Keratinocyte (primary cell): ENCODE measurements around the gene EXOC3L1. TPM values are rescaled to one million over a fixed set of nuclear protein-coding genes. Genes with fewer than 3 reads are reported as not detected.

ENCODE experiments used
- DNase-seq: peaks from one replicate; pipeline ENCODE4 v3.0.0-alpha.2; 2011; ENCODE audit warnings: low read depth, missing footprints, low spot score
- FAIRE-seq: peaks from 2 replicates; lab custom pipeline; 2011; peaks lifted over from hg19 to GRCh38; lab: Jason Lieb, UNC
- H2AFZ ChIP-seq: 2 replicates; pipeline ENCODE4 v1.6.0; 2012; ENCODE audit warnings: low read length, control low read depth, inconsistent platforms; ENCODE audit not compliant: control insufficient read depth
- H3K27ac ChIP-seq: 2 replicates; pipeline ENCODE4 v1.5.1; 2011; ENCODE audit warnings: low read length; ENCODE audit not compliant: control insufficient read depth, insufficient read depth
- H3K27me3 ChIP-seq: 3 replicates; pipeline ENCODE4 v1.6.0; 2011; ENCODE audit warnings: low read length; ENCODE audit not compliant: control insufficient read depth, insufficient read depth; ENCODE audit errors: extremely low read depth
- H3K36me3 ChIP-seq, 2 experiments: 2 replicates in 1 of 2; 3 replicates in 1 of 2; pipeline ENCODE4 v1.5.1; 2011; ENCODE audit warnings: low read length in 2 of 2, mild to moderate bottlenecking in 1 of 2; ENCODE audit not compliant: control insufficient read depth in 2 of 2, insufficient read depth in 2 of 2; ENCODE audit errors: extremely low read depth in 1 of 2
- H3K4me1 ChIP-seq: 3 replicates; pipeline ENCODE4 v1.5.1; 2011; ENCODE audit warnings: low read length; ENCODE audit not compliant: control insufficient read depth, insufficient read depth; ENCODE audit errors: extremely low read depth
- H3K4me2 ChIP-seq: 3 replicates; pipeline ENCODE4 v1.6.0; 2011; ENCODE audit warnings: low read depth, low read length; ENCODE audit not compliant: control insufficient read depth, insufficient read depth; ENCODE audit errors: extremely low read depth
- H3K4me3 ChIP-seq, 3 experiments: fragments of 200-600 bp in 1 of 3; sonication (generic) in 1 of 3; 2 replicates in 2 of 3; 3 replicates in 1 of 3; pipeline ENCODE4 v1.5.1; 2011 to 2016; ENCODE audit warnings: low read length in 3 of 3, mild to moderate bottlenecking in 3 of 3, control low read depth in 2 of 3, inconsistent platforms in 1 of 3, low read depth in 1 of 3, mixed read lengths in 1 of 3, mixed run types in 1 of 3, moderate library complexity in 1 of 3; ENCODE audit not compliant: control insufficient read depth in 2 of 3, insufficient read depth in 2 of 3; ENCODE audit errors: extremely low read depth in 1 of 3
- H3K79me2 ChIP-seq: 2 replicates; pipeline ENCODE4 v1.6.0; 2012; ENCODE audit warnings: low read length; ENCODE audit not compliant: control insufficient read depth, insufficient read depth
- H3K9ac ChIP-seq: 3 replicates; pipeline ENCODE4 v1.6.0; 2011; ENCODE audit warnings: low read length; ENCODE audit not compliant: control insufficient read depth, insufficient read depth; ENCODE audit errors: extremely low read depth
- H3K9me1 ChIP-seq: 3 replicates; pipeline ENCODE4 v1.6.0; 2011; ENCODE audit warnings: low read length; ENCODE audit not compliant: control insufficient read depth, insufficient read depth; ENCODE audit errors: extremely low read depth
- H3K9me3 ChIP-seq: 2 replicates; pipeline ENCODE4 v1.5.1; 2012; ENCODE audit warnings: low read depth, low read length; ENCODE audit not compliant: control insufficient read depth
- H4K20me1 ChIP-seq: 3 replicates; pipeline ENCODE4 v1.6.0; 2011; ENCODE audit warnings: low read length; ENCODE audit not compliant: control insufficient read depth, insufficient read depth; ENCODE audit errors: extremely low read depth
- CTCF ChIP-seq, 3 experiments: IDR thresholded peaks in 1 of 3; conservative IDR thresholded peaks in 1 of 3; optimal IDR thresholded peaks in 1 of 3; 2 replicates in 2 of 3; 3 replicates in 1 of 3; pipeline versions ENCODE3 to v1.5.1; 2011; ENCODE audit warnings: low read length in 3 of 3, mild to moderate bottlenecking in 3 of 3, moderate library complexity in 2 of 3, control low read depth in 1 of 3, inconsistent platforms in 1 of 3; ENCODE audit not compliant: insufficient read depth in 2 of 3; ENCODE audit errors: extremely low read depth in 1 of 3
- EZH2 ChIP-seq: IDR thresholded peaks from one replicate; pipeline ENCODE4 v1.6.1; 2012; ENCODE audit warnings: inconsistent platforms, mild to moderate bottlenecking, low read length, moderate library complexity
- dilution Hi-C: fragments of 300-500 bp; cut with MboI; formaldehyde crosslinking; loops from one replicate; pipeline ENCODE4 v1.7.0; 2020; ENCODE audit warnings: low sequenced_read_pairs; ENCODE audit not compliant: extremely low pct_ligation_motif_present
- polyA plus RNA-seq, 5 experiments: library from polyadenylated mRNA; depleted of rRNA in 3 of 5; stranded (reverse) in 3 of 5; stranded (forward) in 1 of 5; unstranded in 1 of 5; fragments of >200 nt; gene quantifications; 1 replicate in 1 of 5; 2 replicates in 3 of 5; 3 replicates in 1 of 5; pipeline versions ENCODE4 v1.2.1 to v1.2.3, GENCODE V29; 2011 to 2012; ENCODE audit warnings: missing spikeins in 2 of 5, low read depth in 1 of 5, low replicate concordance in 1 of 5

Gene EXOC3L1
- polyA plus RNA-seq, 1 donor (not counting 4 experiments of a cell fraction or from before 2014, with no cell fraction given), result not detected

GRCh38 chr16:67176662-67177061, 13.3 kb downstream of the EXOC3L1 start:
- Histone ChIP-seq H4K20me1 (no peaks in the 10 kb centered on the region), H3K9ac (no peak overlapping the region), H3K27ac (no peak overlapping the region), H2AFZ (no peak overlapping the region), H3K9me1 (no peaks in the 10 kb centered on the region), H3K27me3 (no peaks in the 10 kb centered on the region), H3K79me2 (no peaks in the 10 kb centered on the region), H3K9me3 (no peaks in the 10 kb centered on the region), H3K36me3 (peaks cover 0 to 3% of the 10 kb centered on the region in 2 experiments), H3K4me3 (no peak overlapping the region), H3K4me2 (no peak overlapping the region), H3K4me1 (peaks cover 46% of the 10 kb centered on the region)
- no peak for TF ChIP-seq CTCF (optimal IDR thresholded peaks at IDR 0.05 in 1 of 3, IDR thresholded peaks at IDR 0.05 in 1 of 3, conservative IDR thresholded peaks at IDR 0.05 in 1 of 3; ENCODE audit: extremely low read depth in 1 of 3, insufficient read depth in 2 of 3, low read length in 3 of 3)
- no peak for TF ChIP-seq EZH2
- FAIRE-seq (no peak), DNase-seq (no peak)
- dilution Hi-C loops, result no loop called here

DNA sequence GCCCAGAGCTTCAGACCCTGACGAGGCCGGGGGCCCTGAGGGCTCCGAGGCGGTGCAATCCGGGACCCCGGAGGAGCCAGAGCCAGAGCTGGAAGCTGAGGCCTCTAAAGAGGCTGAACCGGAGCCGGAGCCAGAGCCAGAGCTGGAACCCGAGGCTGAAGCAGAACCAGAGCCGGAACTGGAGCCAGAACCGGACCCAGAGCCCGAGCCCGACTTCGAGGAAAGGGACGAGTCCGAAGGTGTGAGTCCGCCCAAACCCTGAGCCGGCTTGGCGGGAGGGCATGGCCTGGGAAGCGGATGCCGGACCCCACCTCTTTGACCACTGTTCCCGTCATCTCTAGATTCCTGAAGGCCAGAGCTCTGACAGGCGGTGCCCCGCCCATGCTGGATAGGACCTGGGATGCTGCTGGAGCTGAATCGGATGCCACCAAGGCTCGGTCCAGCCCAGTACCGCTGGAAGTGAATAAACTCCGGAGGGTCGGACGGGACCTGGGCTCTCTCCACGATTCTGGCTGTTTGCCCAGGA, 15.2 kb downstream of the EXOC3L1 start:
- Histone ChIP-seq H3K79me2 (no peaks in the 10 kb centered on the region), H3K4me3 (peak overlapping the region; percentile 43 to 66 (median 55)), H4K20me1 (no peaks in the 10 kb centered on the region), H3K9me1 (no peaks in the 10 kb centered on the region), H3K9ac (peak overlapping the region; percentile 50), H3K36me3 (peaks cover 0 to 1% of the 10 kb centered on the region in 2 experiments), H3K9me3 (no peaks in the 10 kb centered on the region), H3K4me2 (peak overlapping the region; percentile 90), H3K27me3 (no peaks in the 10 kb centered on the region), H2AFZ (no peak overlapping the region), H3K4me1 (peaks cover 51% of the 10 kb centered on the region), H3K27ac (peak overlapping the region; percentile 31)
- TF ChIP-seq EZH2 (no peak), CTCF (optimal IDR thresholded peaks at IDR 0.05 in 1 of 3, IDR thresholded peaks at IDR 0.05 in 1 of 3, conservative IDR thresholded peaks at IDR 0.05 in 1 of 3; ENCODE audit: extremely low read depth in 1 of 3, insufficient read depth in 2 of 3, low read length in 3 of 3) (no peak)
- DNase-seq, result no peak
- FAIRE-seq, result no peak
- dilution Hi-C loops, result no loop called here
